A673 (cell line): Measurements from ENCODE around the gene ALPK3. TPM values are rescaled to one million over a fixed set of nuclear protein-coding genes. Genes with fewer than 3 reads are reported as not detected.

Experiments
- BruUV-seq: library from RNA; stranded (reverse); fragments of 400-500 nt; replicated peaks from 2 replicates; lab custom pipeline; 2021; lab: Mats Ljungman, UMichigan
- CTCF ChIA-PET: fragments of 300-600 bp; sonication (Branson Sonifier 250); formaldehyde crosslinking; loops from one replicate; lab custom pipeline; 2022; ENCODE audit warnings: antibody characterized with exemption; lab: Charles Lee
- POLR2A ChIA-PET: fragments of 300-600 bp; sonication (Branson Sonifier 250); formaldehyde crosslinking; loops from one replicate; lab custom pipeline; 2022; ENCODE audit warnings: antibody characterized with exemption; ENCODE audit not compliant: low non-redundant PET; lab: Charles Lee
- DNase-seq: peaks from one replicate; pipeline ENCODE4 v3.0.0-alpha.2; 2015; ENCODE audit warnings: low spot score
- H3K27ac ChIP-seq: fragments of 200-600 bp; sonication (generic); 2 replicates; pipeline ENCODE4 v1.5.1; 2016; ENCODE audit warnings: mixed run types, low read depth, mild to moderate bottlenecking, mixed read lengths, antibody characterized with exemption, low read length; ENCODE audit not compliant: poor library complexity, severe bottlenecking
- H3K27me3 ChIP-seq: fragments of 200-600 bp; sonication (generic); replicated peaks from 2 replicates; pipeline ENCODE4 v1.6.1; 2017; ENCODE audit warnings: mixed run types, low read depth, mild to moderate bottlenecking, mixed read lengths, antibody characterized with exemption, low read length; ENCODE audit not compliant: insufficient read depth, poor library complexity
- H3K36me3 ChIP-seq: fragments of 200-600 bp; sonication (generic); 2 replicates; pipeline ENCODE4 v1.6.1; 2016; ENCODE audit warnings: mixed run types, mild to moderate bottlenecking, mixed read lengths, antibody characterized with exemption, low read length; ENCODE audit not compliant: insufficient read depth, poor library complexity, severe bottlenecking
- H3K4me1 ChIP-seq: fragments of 200-600 bp; sonication (generic); 2 replicates; pipeline ENCODE4 v1.6.1; 2017; ENCODE audit warnings: mixed run types, mild to moderate bottlenecking, mixed read lengths, antibody characterized with exemption, low read length; ENCODE audit not compliant: insufficient read depth, poor library complexity, severe bottlenecking
- H3K4me3 ChIP-seq: fragments of 200-600 bp; sonication (generic); 2 replicates; pipeline ENCODE4 v1.5.1; 2016; ENCODE audit warnings: low read depth, mixed run types, mild to moderate bottlenecking, mixed read lengths, low read length; ENCODE audit not compliant: poor library complexity, severe bottlenecking
- H3K9me3 ChIP-seq: fragments of 200-600 bp; sonication (generic); 2 replicates; pipeline ENCODE4 v1.6.1; 2016; ENCODE audit warnings: mixed run types, low read depth, mild to moderate bottlenecking, mixed read lengths, antibody characterized with exemption, low read length; ENCODE audit not compliant: poor library complexity, severe bottlenecking
- CTCF ChIP-seq: fragments of 300-800, 200-600 bp; sonication (generic); conservative IDR thresholded peaks from 2 replicates; pipeline ENCODE4 v1.5.1; 2017; ENCODE audit warnings: low read depth, mild to moderate bottlenecking, antibody characterized with exemption, low read length, moderate library complexity, mixed read lengths
- EZH2 ChIP-seq: fragments of 200-600 bp; sonication (generic); IDR thresholded peaks from 2 replicates; pipeline ENCODE4 v1.6.1; 2017; ENCODE audit warnings: borderline replicate concordance, low read depth, mild to moderate bottlenecking, mixed read lengths, antibody characterized with exemption, low read length; ENCODE audit not compliant: poor library complexity, severe bottlenecking
- intact Hi-C: fragments of 100-400 bp; cut with micrococcal nuclease; formaldehyde crosslinking; loops from one replicate; pipeline ENCODE4 v1.10.0; 2022; ENCODE audit not compliant: unreplicated experiment
- total RNA-seq: library from RNA; stranded (reverse); gene quantifications from 2 replicates; pipeline ENCODE4 v1.2.3, GENCODE V29; 2021

Gene ALPK3
- total RNA-seq, 1 experiment from 2014 or later: 0.67 TPM

- no peak for DNase-seq
- TF ChIP-seq CTCF (no peak), EZH2 (no peak)
Observed at GRCh38 chr15:84830036-84830435, 12.9 kb downstream of the ALPK3 start.

DNA sequence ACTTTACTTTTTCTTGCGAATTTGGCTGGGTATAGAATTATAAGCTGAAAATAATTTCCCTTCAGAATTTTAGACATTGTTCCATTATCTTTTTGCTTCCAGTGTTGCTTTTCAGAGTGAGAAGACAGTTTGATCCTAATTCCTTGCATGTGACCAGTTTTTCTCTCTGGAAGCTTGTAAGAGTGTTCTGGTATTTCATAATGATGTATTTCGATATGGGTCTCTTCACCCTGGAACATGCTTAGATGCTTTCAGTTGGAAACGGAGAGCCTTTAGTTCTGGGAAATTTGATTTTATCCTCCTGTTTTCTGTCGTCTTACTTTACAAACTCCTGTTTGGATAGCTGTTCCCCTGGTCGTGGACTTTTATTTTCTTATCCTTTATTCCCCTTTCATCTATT lies 13.9 kb downstream of the ALPK3 start:
- intact Hi-C loops: no loop called here
- no peak overlapping the region for H3K4me3 ChIP-seq
- CTCF ChIA-PET: no interaction called here
- BruUV-seq: no TSS peak
- H3K27ac ChIP-seq: no peak overlapping the region
- no peak for TF ChIP-seq CTCF
- TF ChIP-seq EZH2: no peak
- no peak for DNase-seq
- POLR2A ChIA-PET: no interaction called here
- no peaks in the 10 kb centered on the region for H3K36me3 ChIP-seq
- H3K9me3 ChIP-seq: no peaks in the 10 kb centered on the region
- no peaks in the 10 kb centered on the region for H3K27me3 ChIP-seq
- H3K4me1 ChIP-seq: no peaks in the 10 kb centered on the region

More at GRCh38 chr15:84830036-84830435, 12.9 kb downstream of the ALPK3 start:
- Histone ChIP-seq H3K27ac (no peak overlapping the region), H3K4me3 (no peak overlapping the region), H3K4me1 (no peaks in the 10 kb centered on the region), H3K9me3 (no peaks in the 10 kb centered on the region), H3K36me3 (no peaks in the 10 kb centered on the region), H3K27me3 (no peaks in the 10 kb centered on the region)
- no TSS peak for BruUV-seq
- POLR2A ChIA-PET: no interaction called here
- intact Hi-C loops: no loop called here
- CTCF ChIA-PET: no interaction called here

- ChIA-PET CTCF (no interaction called here), POLR2A (no interaction called here)
- no peaks in the 10 kb centered on the region for H3K4me1 ChIP-seq
- no peak overlapping the region for H3K27ac ChIP-seq
- intact Hi-C loops: no loop called here
- no peak overlapping the region for H3K4me3 ChIP-seq
- no peaks in the 10 kb centered on the region for H3K27me3 ChIP-seq
- no peak for TF ChIP-seq CTCF
- no peak for TF ChIP-seq EZH2
- DNase-seq: no peak
- no peaks in the 10 kb centered on the region for H3K36me3 ChIP-seq
- BruUV-seq: no TSS peak
- no peaks in the 10 kb centered on the region for H3K9me3 ChIP-seq
Observed at GRCh38 chr15:84831613-84832012, 14.5 kb downstream of the ALPK3 start.
